K562 (cell line): ENCODE measurements around the gene AHI1.

Source experiments
- CTCF ChIP-seq, 3 experiments: IDR thresholded peaks in 2 of 3; conservative IDR thresholded peaks in 1 of 3; 2 replicates each; pipeline ENCODE4 v1.5.1; 2011 to 2012; ENCODE audit warnings: low read length in 3 of 3, mild to moderate bottlenecking in 3 of 3, control low read depth in 2 of 3, improper control_type of control experiment in 1 of 3, inconsistent platforms in 1 of 3, low read depth in 1 of 3, mixed read lengths in 1 of 3, moderate library complexity in 1 of 3; ENCODE audit not compliant: insufficient read depth in 2 of 3
- EZH2 ChIP-seq: IDR thresholded peaks from 2 replicates; pipeline ENCODE4 v1.6.1; 2012; ENCODE audit warnings: low read depth, mild to moderate bottlenecking, inconsistent platforms, low read length, borderline replicate concordance
- FOXA1 ChIP-seq: fragments of 450-650 bp; IDR thresholded peaks from 2 replicates; pipeline ENCODE4 v1.6.1; 2016; ENCODE audit warnings: mild to moderate bottlenecking, borderline replicate concordance
- GABPA ChIP-seq: fragments of 200-800 bp; sonication (Bioruptor generic); conservative IDR thresholded peaks from 2 replicates; pipeline ENCODE4 v1.6.1; 2016; ENCODE audit warnings: low read depth, missing genetic modification characterization, missing compliant biosample characterization
- GATAD2B ChIP-seq: fragments of 450-650 bp; IDR thresholded peaks from 2 replicates; pipeline ENCODE4 v1.6.1; 2017; ENCODE audit warnings: mild to moderate bottlenecking, borderline replicate concordance
- KAT7 ChIP-seq: sonication (generic); formaldehyde crosslinking; IDR thresholded peaks from 2 replicates; pipeline ENCODE4 v1.8.0; 2022; ENCODE audit warnings: missing genetic modification reagents, mild to moderate bottlenecking, borderline replicate concordance
- SRSF1 ChIP-seq: fragments of 200-400 bp; formaldehyde crosslinking; IDR thresholded peaks from 2 replicates; pipeline ENCODE4 v1.6.1; 2017; ENCODE audit warnings: mild to moderate bottlenecking, low read depth, low read length, moderate library complexity
- SRSF9 ChIP-seq: fragments of 200-400 bp; formaldehyde crosslinking; IDR thresholded peaks from 2 replicates; pipeline ENCODE4 v1.6.1; 2017; ENCODE audit warnings: low read depth, low read length, borderline replicate concordance
- TAF1 ChIP-seq: IDR thresholded peaks from 2 replicates; pipeline ENCODE4 v1.6.1; 2011; ENCODE audit warnings: mild to moderate bottlenecking, low read length, moderate library complexity; ENCODE audit not compliant: insufficient read depth, control insufficient read depth, severe bottlenecking; ENCODE audit errors: extremely low read depth
- TEAD4 ChIP-seq, 2 experiments: sonication (generic) in 1 of 2; formaldehyde crosslinking in 1 of 2; IDR thresholded peaks; 2 replicates each; pipeline versions ENCODE4 v1.6.1 to v1.8.0; 2012 to 2022; ENCODE audit warnings: borderline replicate concordance in 1 of 2, inconsistent platforms in 1 of 2, low read length in 1 of 2, mild to moderate bottlenecking in 1 of 2, missing genetic modification reagents in 1 of 2
- ZBTB7A ChIP-seq: IDR thresholded peaks from 2 replicates; pipeline ENCODE4 v1.6.1; 2011; ENCODE audit warnings: low read depth, mild to moderate bottlenecking, low read length, moderate library complexity, borderline replicate concordance; ENCODE audit not compliant: control insufficient read depth
- ZSCAN32 ChIP-seq: fragments of 450-650 bp; formaldehyde crosslinking; IDR thresholded peaks from 2 replicates; pipeline ENCODE4 v1.4.0; 2020; ENCODE audit warnings: mild to moderate bottlenecking, moderate library complexity
- TF ChIP-seq, protein P1 (sequence below): sonication (generic); formaldehyde crosslinking; IDR thresholded peaks from 2 replicates; pipeline ENCODE4 v1.8.1; 2023; ENCODE audit warnings: mild to moderate bottlenecking, missing genetic modification reagents

- peak; percentile 73 for TF ChIP-seq GABPA (tag)
- TF ChIP-seq GATAD2B: peak; percentile 45
- no peak for TF ChIP-seq TEAD4 (IDR thresholded peaks at IDR 0.05; ENCODE audit: low read length)
- peak; percentile 98 for TF ChIP-seq TEAD4 (CRISPR knock-in tag; IDR thresholded peaks at IDR 0.05; ENCODE audit: borderline replicate concordance)
- TF ChIP-seq ZBTB7A: 0 out of 2 replicates have a peak, but pooled peaks have one; percentile 73
- TF ChIP-seq TAF1: peak; percentile 91
- 0 out of 2 replicates have a peak, but pooled peaks have one; percentile 88 for TF ChIP-seq SRSF1
- no peak for TF ChIP-seq FOXA1
- TF ChIP-seq CTCF (IDR thresholded peaks at IDR 0.05 in 2 of 3, conservative IDR thresholded peaks at IDR 0.05 in 1 of 3; ENCODE audit: insufficient read depth in 2 of 3, low read depth in 1 of 3, low read length in 3 of 3): peak in 1 of 3 experiments; percentile 1; a peak in 1 of 6 replicates
- no peak for TF ChIP-seq EZH2
- TF ChIP-seq, protein P1, sequence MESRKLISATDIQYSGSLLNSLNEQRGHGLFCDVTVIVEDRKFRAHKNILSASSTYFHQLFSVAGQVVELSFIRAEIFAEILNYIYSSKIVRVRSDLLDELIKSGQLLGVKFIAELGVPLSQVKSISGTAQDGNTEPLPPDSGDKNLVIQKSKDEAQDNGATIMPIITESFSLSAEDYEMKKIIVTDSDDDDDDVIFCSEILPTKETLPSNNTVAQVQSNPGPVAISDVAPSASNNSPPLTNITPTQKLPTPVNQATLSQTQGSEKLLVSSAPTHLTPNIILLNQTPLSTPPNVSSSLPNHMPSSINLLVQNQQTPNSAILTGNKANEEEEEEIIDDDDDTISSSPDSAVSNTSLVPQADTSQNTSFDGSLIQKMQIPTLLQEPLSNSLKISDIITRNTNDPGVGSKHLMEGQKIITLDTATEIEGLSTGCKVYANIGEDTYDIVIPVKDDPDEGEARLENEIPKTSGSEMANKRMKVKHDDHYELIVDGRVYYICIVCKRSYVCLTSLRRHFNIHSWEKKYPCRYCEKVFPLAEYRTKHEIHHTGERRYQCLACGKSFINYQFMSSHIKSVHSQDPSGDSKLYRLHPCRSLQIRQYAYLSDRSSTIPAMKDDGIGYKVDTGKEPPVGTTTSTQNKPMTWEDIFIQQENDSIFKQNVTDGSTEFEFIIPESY (CRISPR knock-in tag): 0 out of 2 replicates have a peak, but pooled peaks have one; percentile 48
- TF ChIP-seq ZSCAN32 (CRISPR knock-in tag): peak; percentile 36; the same call in 1 of the 2 replicates
- peak; percentile 97 for TF ChIP-seq KAT7 (CRISPR knock-in tag)
- no peak for TF ChIP-seq SRSF9
These were observed at the start of gene AHI1 for GRCh38 chr6:135497412-135498184.
